ENCODE data around the gene OTOA.
"Not testable (repeated sequence)": the region's sequence is repeated elsewhere in the genome, so short reads cannot be mapped to it uniquely, and the experiment has no call there.

The OTOA gene

GRCh38 chr16:21628772-21629171 lies 35.0 kb upstream of the OTOA start:
- H3K9ac ChIP-seq (ENCODE audit: low read depth in 1 of 2, low read length in 2 of 2): no peak overlapping the region
- peaks cover 9 to 16% of the 10 kb centered on the region in 2 donors for H3K36me3 ChIP-seq (ENCODE audit: control insufficient read depth in 2 of 2, insufficient read depth in 2 of 2, low read length in 2 of 2)
- no peak overlapping the region for H3K4me3 ChIP-seq (ENCODE audit: low read length in 2 of 2)
- peaks cover 0 to 8% of the 10 kb centered on the region in 2 donors for H3K4me1 ChIP-seq (ENCODE audit: control insufficient read depth in 2 of 2, insufficient read depth in 2 of 2, low read length in 2 of 2)
- no peaks in the 10 kb centered on the region for H3K27me3 ChIP-seq (ENCODE audit: control insufficient read depth in 2 of 2, insufficient read depth in 2 of 2, low read length in 2 of 2)
- no peaks in the 10 kb centered on the region for H3K9me3 ChIP-seq (ENCODE audit: control insufficient read depth in 2 of 2, low read length in 2 of 2)
- no peak overlapping the region for H3K27ac ChIP-seq (ENCODE audit: low read depth in 2 of 2, low read length in 2 of 2)

GRCh38 chr16:21629616-21630539 lies 33.9 kb upstream of the OTOA start:
- H3K27ac ChIP-seq (ENCODE audit: low read depth in 2 of 2, low read length in 2 of 2); H3K27me3 ChIP-seq (ENCODE audit: control insufficient read depth in 2 of 2, insufficient read depth in 2 of 2, low read length in 2 of 2); H3K9ac ChIP-seq (ENCODE audit: low read depth in 1 of 2, low read length in 2 of 2); H3K4me1 ChIP-seq (ENCODE audit: control insufficient read depth in 2 of 2, insufficient read depth in 2 of 2, low read length in 2 of 2); H3K9me3 ChIP-seq (ENCODE audit: control insufficient read depth in 2 of 2, low read length in 2 of 2); H3K4me3 ChIP-seq (ENCODE audit: low read length in 2 of 2): not testable (repeated sequence)
- H3K36me3 ChIP-seq (ENCODE audit: control insufficient read depth in 2 of 2, insufficient read depth in 2 of 2, low read length in 2 of 2): peaks cover 7 to 17% of the 10 kb centered on the region in 2 donors

GRCh38 chr16:21630866-21631265 lies 32.9 kb upstream of the OTOA start:
- peaks cover 3 to 14% of the 10 kb centered on the region in 2 donors for H3K36me3 ChIP-seq (ENCODE audit: control insufficient read depth in 2 of 2, insufficient read depth in 2 of 2, low read length in 2 of 2)
- not testable (repeated sequence) for H3K9me3 ChIP-seq (ENCODE audit: control insufficient read depth in 2 of 2, low read length in 2 of 2); H3K4me3 ChIP-seq (ENCODE audit: low read length in 2 of 2); H3K27me3 ChIP-seq (ENCODE audit: control insufficient read depth in 2 of 2, insufficient read depth in 2 of 2, low read length in 2 of 2); H3K27ac ChIP-seq (ENCODE audit: low read depth in 2 of 2, low read length in 2 of 2); H3K4me1 ChIP-seq (ENCODE audit: control insufficient read depth in 2 of 2, insufficient read depth in 2 of 2, low read length in 2 of 2); H3K9ac ChIP-seq (ENCODE audit: low read depth in 1 of 2, low read length in 2 of 2)

- not testable (repeated sequence) for H3K9ac ChIP-seq (ENCODE audit: low read depth in 1 of 2, low read length in 2 of 2)
Measured at GRCh38 chr16:21631376-21631775, 32.4 kb upstream of the OTOA start.

GRCh38 chr16:21631951-21632575 lies 31.7 kb upstream of the OTOA start:
- not testable (repeated sequence) for H3K9ac ChIP-seq (ENCODE audit: low read depth in 1 of 2, low read length in 2 of 2); H3K27ac ChIP-seq (ENCODE audit: low read depth in 2 of 2, low read length in 2 of 2); H3K4me3 ChIP-seq (ENCODE audit: low read length in 2 of 2); H3K27me3 ChIP-seq (ENCODE audit: control insufficient read depth in 2 of 2, insufficient read depth in 2 of 2, low read length in 2 of 2); H3K4me1 ChIP-seq (ENCODE audit: control insufficient read depth in 2 of 2, insufficient read depth in 2 of 2, low read length in 2 of 2); H3K9me3 ChIP-seq (ENCODE audit: control insufficient read depth in 2 of 2, low read length in 2 of 2)
- peaks cover 0 to 10% of the 10 kb centered on the region in 2 donors for H3K36me3 ChIP-seq (ENCODE audit: control insufficient read depth in 2 of 2, insufficient read depth in 2 of 2, low read length in 2 of 2)

More at GRCh38 chr16:21631376-21631775, 32.4 kb upstream of the OTOA start:
- not testable (repeated sequence) for H3K9me3 ChIP-seq (ENCODE audit: control insufficient read depth in 2 of 2, low read length in 2 of 2); H3K4me3 ChIP-seq (ENCODE audit: low read length in 2 of 2); H3K4me1 ChIP-seq (ENCODE audit: control insufficient read depth in 2 of 2, insufficient read depth in 2 of 2, low read length in 2 of 2); H3K27ac ChIP-seq (ENCODE audit: low read depth in 2 of 2, low read length in 2 of 2); H3K27me3 ChIP-seq (ENCODE audit: control insufficient read depth in 2 of 2, insufficient read depth in 2 of 2, low read length in 2 of 2)
- peaks cover 3 to 12% of the 10 kb centered on the region in 2 donors for H3K36me3 ChIP-seq (ENCODE audit: control insufficient read depth in 2 of 2, insufficient read depth in 2 of 2, low read length in 2 of 2)

DNA sequence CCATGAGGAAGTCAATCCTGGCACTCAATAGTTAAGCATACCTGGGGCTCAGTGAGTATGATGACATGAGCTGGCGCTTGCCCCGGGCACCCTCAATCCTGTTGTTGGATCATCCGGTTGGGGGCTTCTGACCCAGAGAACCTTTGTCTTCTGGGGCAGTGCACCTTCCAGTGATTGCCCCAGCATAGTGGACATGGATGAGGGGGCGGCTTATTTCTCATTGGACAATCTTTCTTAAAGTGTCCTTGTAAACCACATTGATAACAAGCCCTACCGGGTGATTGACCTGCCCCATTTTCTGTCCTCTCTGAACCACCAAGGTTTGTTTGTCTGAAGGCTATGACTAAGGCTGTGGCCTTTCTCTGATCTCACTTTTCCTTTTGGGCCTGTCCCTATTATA lies 29.6 kb upstream of the OTOA start:
- H3K4me1 ChIP-seq (ENCODE audit: control insufficient read depth in 2 of 2, insufficient read depth in 2 of 2, low read length in 2 of 2): no peaks in the 10 kb centered on the region
- H3K4me3 ChIP-seq (ENCODE audit: low read length in 2 of 2): no peak overlapping the region

GRCh38 chr16:21635694-21636093 lies 28.1 kb upstream of the OTOA start:
- H3K36me3 ChIP-seq (ENCODE audit: control insufficient read depth in 2 of 2, insufficient read depth in 2 of 2, low read length in 2 of 2); H3K27me3 ChIP-seq (ENCODE audit: control insufficient read depth in 2 of 2, insufficient read depth in 2 of 2, low read length in 2 of 2); H3K4me3 ChIP-seq (ENCODE audit: low read length in 2 of 2); H3K9ac ChIP-seq (ENCODE audit: low read depth in 1 of 2, low read length in 2 of 2); H3K9me3 ChIP-seq (ENCODE audit: control insufficient read depth in 2 of 2, low read length in 2 of 2); H3K27ac ChIP-seq (ENCODE audit: low read depth in 2 of 2, low read length in 2 of 2); H3K4me1 ChIP-seq (ENCODE audit: control insufficient read depth in 2 of 2, insufficient read depth in 2 of 2, low read length in 2 of 2): not testable (repeated sequence)

More for the DNA sequence above, 29.6 kb upstream of the OTOA start:
- Histone ChIP-seq H3K27me3 (ENCODE audit: control insufficient read depth in 2 of 2, insufficient read depth in 2 of 2, low read length in 2 of 2) (no peaks in the 10 kb centered on the region), H3K36me3 (ENCODE audit: control insufficient read depth in 2 of 2, insufficient read depth in 2 of 2, low read length in 2 of 2) (peaks cover 0 to 10% of the 10 kb centered on the region in 2 donors), H3K9me3 (ENCODE audit: control insufficient read depth in 2 of 2, low read length in 2 of 2) (no peaks in the 10 kb centered on the region), H3K27ac (ENCODE audit: low read depth in 2 of 2, low read length in 2 of 2) (no peak overlapping the region), H3K9ac (ENCODE audit: low read depth in 1 of 2, low read length in 2 of 2) (no peak overlapping the region)

GRCh38 chr16:21637032-21637968 lies 26.5 kb upstream of the OTOA start:
- Histone ChIP-seq H3K36me3 (ENCODE audit: control insufficient read depth in 2 of 2, insufficient read depth in 2 of 2, low read length in 2 of 2) (peaks cover 0 to 5% of the 10 kb centered on the region in 2 donors), H3K27me3 (ENCODE audit: control insufficient read depth in 2 of 2, insufficient read depth in 2 of 2, low read length in 2 of 2) (no peaks in the 10 kb centered on the region), H3K9ac (ENCODE audit: low read depth in 1 of 2, low read length in 2 of 2) (no peak overlapping the region), H3K9me3 (ENCODE audit: control insufficient read depth in 2 of 2, low read length in 2 of 2) (no peaks in the 10 kb centered on the region), H3K4me1 (ENCODE audit: control insufficient read depth in 2 of 2, insufficient read depth in 2 of 2, low read length in 2 of 2) (no peaks in the 10 kb centered on the region), H3K4me3 (ENCODE audit: low read length in 2 of 2) (no peak overlapping the region), H3K27ac (ENCODE audit: low read depth in 2 of 2, low read length in 2 of 2) (no peak overlapping the region)

DNA sequence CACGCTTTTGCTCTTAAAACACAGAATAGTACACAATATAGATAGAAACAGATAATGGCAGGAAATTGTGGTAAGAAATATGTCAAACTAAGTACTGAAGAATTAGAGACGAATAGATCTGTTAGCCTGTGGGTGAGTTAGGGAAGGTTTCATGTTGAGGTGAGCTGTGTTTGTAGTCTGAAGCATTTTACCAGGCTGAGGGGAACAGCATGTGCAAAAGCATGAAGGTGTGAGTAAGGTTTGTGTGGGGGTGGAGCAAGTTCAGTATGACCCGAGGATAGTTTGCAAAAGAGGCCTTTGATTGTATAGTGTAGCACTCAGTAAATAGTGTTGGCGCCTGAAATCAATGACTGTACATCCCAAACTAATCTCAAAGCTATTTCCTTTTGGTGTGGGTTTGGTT lies 25.2 kb upstream of the OTOA start:
- Histone ChIP-seq H3K27ac (ENCODE audit: low read depth in 2 of 2, low read length in 2 of 2) (no peak overlapping the region), H3K36me3 (ENCODE audit: control insufficient read depth in 2 of 2, insufficient read depth in 2 of 2, low read length in 2 of 2) (peaks cover 0 to 3% of the 10 kb centered on the region in 2 donors)

More for the DNA sequence above, 25.2 kb upstream of the OTOA start:
- no peaks in the 10 kb centered on the region for H3K27me3 ChIP-seq (ENCODE audit: control insufficient read depth in 2 of 2, insufficient read depth in 2 of 2, low read length in 2 of 2)
- no peak overlapping the region for H3K9ac ChIP-seq (ENCODE audit: low read depth in 1 of 2, low read length in 2 of 2)
- H3K4me1 ChIP-seq (ENCODE audit: control insufficient read depth in 2 of 2, insufficient read depth in 2 of 2, low read length in 2 of 2): no peaks in the 10 kb centered on the region
- no peak overlapping the region for H3K4me3 ChIP-seq (ENCODE audit: low read length in 2 of 2)
- H3K9me3 ChIP-seq (ENCODE audit: control insufficient read depth in 2 of 2, low read length in 2 of 2): no peaks in the 10 kb centered on the region

Measured in mucosa of rectum (tissue), 2 donors.